Neuronal stem cell (in vitro differentiated cells): Measurements from ENCODE around the gene TAF4.

ENCODE experiments used
- DNase-seq: peaks from one replicate; pipeline ENCODE4 v3.0.0-alpha.2; 2013; ENCODE audit warnings: low spot score
- H2AFZ ChIP-seq: one replicate; pipeline ENCODE4 v1.6.1; 2013; ENCODE audit warnings: mild to moderate bottlenecking, low read length, inconsistent platforms
- H2AK5ac ChIP-seq: 2 replicates; pipeline ENCODE4 v1.6.1; 2013; ENCODE audit warnings: low read depth, mild to moderate bottlenecking, inconsistent platforms, low read length, moderate library complexity, mixed read lengths
- H2BK120ac ChIP-seq: 2 replicates; pipeline ENCODE4 v1.6.1; 2013; ENCODE audit warnings: low read depth, mild to moderate bottlenecking, inconsistent platforms, low read length, moderate library complexity, mixed read lengths
- H2BK12ac ChIP-seq: one replicate; pipeline ENCODE4 v1.6.1; 2013; ENCODE audit warnings: low read length, inconsistent platforms
- H2BK15ac ChIP-seq: 2 replicates; pipeline ENCODE4 v1.6.1; 2013; ENCODE audit warnings: mild to moderate bottlenecking, low read length, inconsistent platforms, mixed read lengths
- H2BK5ac ChIP-seq: one replicate; pipeline ENCODE4 v1.6.1; 2013; ENCODE audit warnings: inconsistent platforms, mild to moderate bottlenecking, low read length, moderate library complexity
- H3K14ac ChIP-seq: one replicate; pipeline ENCODE4 v1.6.1; 2013; ENCODE audit warnings: low read length, inconsistent platforms
- H3K18ac ChIP-seq: 2 replicates; pipeline ENCODE4 v1.6.1; 2013; ENCODE audit warnings: low read length, inconsistent platforms
- H3K23ac ChIP-seq: 2 replicates; pipeline ENCODE4 v1.6.1; 2013; ENCODE audit warnings: low read depth, mild to moderate bottlenecking, mixed read lengths, low read length, inconsistent platforms; ENCODE audit not compliant: poor library complexity
- H3K27ac ChIP-seq: replicated peaks from 3 replicates; pipeline ENCODE4 v1.5.1; 2013; ENCODE audit warnings: low read length, inconsistent platforms
- H3K27me3 ChIP-seq, 3 experiments: 2 replicates each; pipeline ENCODE4 v1.6.1; 2013; ENCODE audit warnings: low read length in 3 of 3, mild to moderate bottlenecking in 2 of 3, inconsistent platforms in 1 of 3, low read depth in 1 of 3, mixed read lengths in 1 of 3, moderate library complexity in 1 of 3; ENCODE audit not compliant: control insufficient read depth in 3 of 3, insufficient read depth in 3 of 3
- H3K36me3 ChIP-seq, 2 donors: replicated peaks in 1 of 2; 2 replicates each; pipeline ENCODE4 v1.6.1; 2013; ENCODE audit warnings: low read length in 2 of 2; ENCODE audit not compliant: control insufficient read depth in 2 of 2, insufficient read depth in 2 of 2
- H3K4ac ChIP-seq: 2 replicates; pipeline ENCODE4 v1.6.1; 2013; ENCODE audit warnings: inconsistent platforms, mild to moderate bottlenecking, low read length, moderate library complexity
- H3K4me1 ChIP-seq, 2 donors: 1 replicate in 1 of 2; 2 replicates in 1 of 2; pipeline ENCODE4 v1.6.1; 2013; ENCODE audit warnings: low read length in 2 of 2, low read depth in 1 of 2; ENCODE audit not compliant: control insufficient read depth in 2 of 2, insufficient read depth in 1 of 2
- H3K4me2 ChIP-seq: one replicate; pipeline ENCODE4 v1.6.1; 2013; ENCODE audit warnings: mild to moderate bottlenecking, low read length, inconsistent platforms; ENCODE audit not compliant: insufficient read depth, poor library complexity, severe bottlenecking
- H3K4me3 ChIP-seq, 2 donors: 2 replicates each; pipeline ENCODE4 v1.5.1; 2013; ENCODE audit warnings: low read length in 2 of 2, mild to moderate bottlenecking in 2 of 2, inconsistent platforms in 1 of 2, moderate library complexity in 1 of 2
- H3K79me1 ChIP-seq: one replicate; pipeline ENCODE4 v1.6.1; 2013; ENCODE audit warnings: low read depth, mild to moderate bottlenecking, inconsistent platforms, low read length, moderate library complexity
- H3K9ac ChIP-seq: one replicate; pipeline ENCODE4 v1.6.1; 2013; ENCODE audit warnings: mild to moderate bottlenecking, low read depth, low read length, inconsistent platforms; ENCODE audit not compliant: poor library complexity
- H3K9me3 ChIP-seq, 2 donors: replicated peaks in 1 of 2; 2 replicates each; pipeline versions ENCODE3 to v1.6.1; 2013; ENCODE audit warnings: low read length in 2 of 2, mild to moderate bottlenecking in 2 of 2, inconsistent platforms in 1 of 2, low read depth in 1 of 2, mixed read lengths in 1 of 2, moderate library complexity in 1 of 2; ENCODE audit not compliant: control insufficient read depth in 2 of 2, insufficient read depth in 1 of 2
- H4K8ac ChIP-seq: one replicate; pipeline ENCODE4 v1.6.1; 2013; ENCODE audit warnings: low read depth, mild to moderate bottlenecking, inconsistent platforms, low read length, moderate library complexity
- H4K91ac ChIP-seq: one replicate; pipeline ENCODE4 v1.6.1; 2013; ENCODE audit warnings: low read length, low read depth, mild to moderate bottlenecking, inconsistent platforms; ENCODE audit not compliant: poor library complexity
- WGBS, 2 donors: extraction: QIAGEN DNeasy Blood & Tissue Kit; methylation state at CpG; one replicate each; pipeline ENCODE4 v1.1.7; 2013; ENCODE audit warnings: missing lambda C conversion rate in 2 of 2, mixed read lengths in 1 of 2; ENCODE audit not compliant: insufficient read length in 2 of 2, insufficient replicate concordance in 1 of 2; ENCODE audit errors: extremely low coverage in 2 of 2; 5-methylcytosine and 5-hydroxymethylcytosine counted together

TAF4 gene

GRCh38 chr20:61979090-61979489 is 86.6 kb downstream of the TAF4 start:
- H2BK12ac ChIP-seq, result no peak overlapping the region
- DNase-seq, result no peak
- WGBS, 2 donors, result no CpG with 5 or more reads among the region's 12 CpGs

GRCh38 chr20:61978491-61978890 is 87.2 kb downstream of the TAF4 start:
- H3K27me3 ChIP-seq, result no peaks in the 10 kb centered on the region
- DNase-seq, result no peak

More at GRCh38 chr20:61979090-61979489, 86.6 kb downstream of the TAF4 start:
- H3K9me3 ChIP-seq, result peaks cover 0 to 1% of the 10 kb centered on the region in 2 donors
- H2BK15ac ChIP-seq, result peak overlapping the region; percentile 49
- H3K27me3 ChIP-seq, result no peaks in the 10 kb centered on the region
- no peak overlapping the region for H4K8ac ChIP-seq
- no peak overlapping the region for H2BK120ac ChIP-seq
- H2AFZ ChIP-seq, result no peak overlapping the region
- H3K79me1 ChIP-seq, result peaks cover 17% of the 10 kb centered on the region
- no peak overlapping the region for H3K27ac ChIP-seq
- no peak overlapping the region for H3K18ac ChIP-seq
- H3K4ac ChIP-seq, result peak overlapping the region; percentile 53
- no peak overlapping the region for H3K9ac ChIP-seq
- no peak overlapping the region for H3K4me2 ChIP-seq
- no peak overlapping the region for H3K14ac ChIP-seq
- no peak overlapping the region for H2AK5ac ChIP-seq
- no peak overlapping the region for H4K91ac ChIP-seq
- peak overlapping the region; percentile 75 for H2BK5ac ChIP-seq
- H3K4me3 ChIP-seq, result no peak overlapping the region
- H3K36me3 ChIP-seq, result peaks cover 6 to 48% of the 10 kb centered on the region in 2 donors
- H3K4me1 ChIP-seq, result peaks cover 2 to 17% of the 10 kb centered on the region in 2 donors
- H3K23ac ChIP-seq, result no peak overlapping the region

GRCh38 chr20:61977419-61977786 is 88.3 kb downstream of the TAF4 start:
- H3K27me3 ChIP-seq, result no peaks in the 10 kb centered on the region
- peak overlapping the region; percentile 57 for H3K18ac ChIP-seq
- H3K36me3 ChIP-seq, result peaks cover 13 to 50% of the 10 kb centered on the region in 2 donors
- H2BK12ac ChIP-seq, result no peak overlapping the region
- H3K9me3 ChIP-seq, result peaks cover 0 to 4% of the 10 kb centered on the region in 2 donors
- peaks cover 16% of the 10 kb centered on the region for H3K79me1 ChIP-seq
- no peak overlapping the region for H3K4me2 ChIP-seq
- H4K8ac ChIP-seq, result no peak overlapping the region
- H3K4ac ChIP-seq, result no peak overlapping the region
- no peak overlapping the region for H3K27ac ChIP-seq
- peak overlapping the region; percentile 91 for H3K23ac ChIP-seq
- H3K4me3 ChIP-seq, result no peak overlapping the region
- H2BK5ac ChIP-seq, result peak overlapping the region; percentile 39
- WGBS, 2 donors, result no CpG with 5 or more reads among the region's 10 CpGs
- no peak overlapping the region for H4K91ac ChIP-seq
- no peak overlapping the region for H2BK15ac ChIP-seq
- no peak overlapping the region for H2BK120ac ChIP-seq
- no peak overlapping the region for H3K9ac ChIP-seq
- no peak overlapping the region for H2AFZ ChIP-seq
- H3K4me1 ChIP-seq, result peaks cover 2 to 19% of the 10 kb centered on the region in 2 donors
- DNase-seq, result no peak
- H2AK5ac ChIP-seq, result peak overlapping the region; percentile 71
- no peak overlapping the region for H3K14ac ChIP-seq

More at GRCh38 chr20:61978491-61978890, 87.2 kb downstream of the TAF4 start:
- H2AK5ac ChIP-seq, result no peak overlapping the region
- no peak overlapping the region for H2BK15ac ChIP-seq
- H3K14ac ChIP-seq, result no peak overlapping the region
- WGBS, 2 donors, result no CpG with 5 or more reads among the region's 20 CpGs
- H3K4ac ChIP-seq, result no peak overlapping the region
- no peak overlapping the region for H3K18ac ChIP-seq
- no peak overlapping the region for H2BK12ac ChIP-seq
- H2BK120ac ChIP-seq, result no peak overlapping the region
- H3K79me1 ChIP-seq, result peaks cover 17% of the 10 kb centered on the region
- peaks cover 7 to 49% of the 10 kb centered on the region in 2 donors for H3K36me3 ChIP-seq
- peaks cover 2 to 19% of the 10 kb centered on the region in 2 donors for H3K4me1 ChIP-seq
- no peak overlapping the region for H3K27ac ChIP-seq
- H3K4me3 ChIP-seq, result no peak overlapping the region
- H2AFZ ChIP-seq, result no peak overlapping the region
- no peak overlapping the region for H3K9ac ChIP-seq
- H3K4me2 ChIP-seq, result no peak overlapping the region
- no peak overlapping the region for H4K91ac ChIP-seq
- no peak overlapping the region for H2BK5ac ChIP-seq
- no peak overlapping the region for H4K8ac ChIP-seq
- no peaks in the 10 kb centered on the region for H3K9me3 ChIP-seq
- no peak overlapping the region for H3K23ac ChIP-seq

GRCh38 chr20:61976644-61977418 is 88.8 kb downstream of the TAF4 start:
- no CpG with 5 or more reads among the region's 45 CpGs for WGBS, 2 donors
- no peak overlapping the region for H3K4me2 ChIP-seq
- no peak overlapping the region for H3K4me3 ChIP-seq

More at GRCh38 chr20:61976644-61977418, 88.8 kb downstream of the TAF4 start:
- H4K8ac ChIP-seq, result no peak overlapping the region
- H3K27ac ChIP-seq, result peak overlapping the region; percentile 82
- H3K9ac ChIP-seq, result peak overlapping the region; percentile 67
- H3K18ac ChIP-seq, result peak overlapping the region; percentile 88
- peak overlapping the region; percentile 98 for H3K14ac ChIP-seq
- peak overlapping the region; percentile 91 for H3K23ac ChIP-seq
- H3K4ac ChIP-seq, result no peak overlapping the region
- H3K27me3 ChIP-seq, result no peaks in the 10 kb centered on the region
- no peak overlapping the region for H2BK12ac ChIP-seq
- H2AFZ ChIP-seq, result no peak overlapping the region
- peaks cover 2 to 19% of the 10 kb centered on the region in 2 donors for H3K4me1 ChIP-seq
- peak overlapping the region; percentile 71 for H2AK5ac ChIP-seq
- H2BK120ac ChIP-seq, result no peak overlapping the region
- no peak overlapping the region for H2BK15ac ChIP-seq
- peaks cover 14% of the 10 kb centered on the region for H3K79me1 ChIP-seq
- no peak for DNase-seq
- no peak overlapping the region for H4K91ac ChIP-seq
- H3K36me3 ChIP-seq, result peaks cover 17 to 56% of the 10 kb centered on the region in 2 donors
- H2BK5ac ChIP-seq, result peak overlapping the region; percentile 39
- H3K9me3 ChIP-seq, result peaks cover 0 to 8% of the 10 kb centered on the region in 2 donors
